HCT116 (cell line): ENCODE results near the gene KRTAP10-9. TPM values are rescaled to one million over a fixed set of nuclear protein-coding genes. Genes with fewer than 3 reads are reported as not detected.

ENCODE experiments used
- ATAC-seq: fragments of 200-7000 bp; cut with Tn5 transposase; 2 replicates; pipeline ENCODE4 v1.9.1; 2020; ENCODE audit warnings: mild to moderate bottlenecking, moderate library complexity
- BruUV-seq: library from RNA; stranded (reverse); fragments of 400-500 nt; replicated peaks from 2 replicates; lab custom pipeline; 2021; lab: Mats Ljungman, UMichigan
- CTCF ChIA-PET: fragments of 300-600 bp; sonication (Branson Sonifier 250); formaldehyde crosslinking; loops from one replicate; lab custom pipeline; 2021; ENCODE audit warnings: antibody characterized with exemption; lab: Charles Lee
- POLR2A ChIA-PET: fragments of 300-600, 350-600 bp; sonication (Branson Sonifier 250); formaldehyde crosslinking; loops from one replicate; lab custom pipeline; 2021; ENCODE audit warnings: antibody characterized with exemption; lab: Charles Lee
- RAD21 ChIA-PET, 2 experiments: fragments of 300-600 bp; sonication (Branson Sonifier 250); formaldehyde crosslinking; loops; one replicate each; lab custom pipeline; 2023; ENCODE audit warnings: low total read pairs in 2 of 2; ENCODE audit not compliant: uncharacterized antibody in 2 of 2, unreplicated experiment in 2 of 2, low non-redundant PET in 1 of 2; lab: Charles Lee
- DNase-seq: peaks from one replicate; pipeline ENCODE4 v3.0.0-alpha.2; 2010; ENCODE audit warnings: low read depth, low spot score
- H2AFZ ChIP-seq: fragments of 200-600 bp; shearing (Covaris generic), sonication (generic); 2 replicates; pipeline ENCODE4 v1.6.1; 2017; ENCODE audit warnings: low read depth, mixed run types, mixed read lengths, antibody characterized with exemption, low read length; ENCODE audit not compliant: poor library complexity, severe bottlenecking
- H3K27ac ChIP-seq: 2 replicates; pipeline ENCODE4 v1.5.1; 2012; ENCODE audit warnings: low read depth, low read length
- H3K27me3 ChIP-seq: fragments of 200-600 bp; sonication (generic); 2 replicates; pipeline ENCODE4 v1.6.1; 2016; ENCODE audit warnings: mixed run types, low read length, mixed read lengths; ENCODE audit not compliant: insufficient read depth
- H3K36me3 ChIP-seq, 2 experiments: fragments of 200-500 bp in 1 of 2; fragments of 200-600 bp in 1 of 2; sonication (Bioruptor generic) in 1 of 2; sonication (generic) in 1 of 2; 2 replicates each; pipeline versions ENCODE4 v1.5.1 to v1.6.1; 2014 to 2016; ENCODE audit warnings: low read length in 2 of 2, inconsistent platforms in 1 of 2, mixed read lengths in 1 of 2, mixed run types in 1 of 2; ENCODE audit not compliant: insufficient read depth in 2 of 2, control insufficient read depth in 1 of 2
- H3K4me1 ChIP-seq, 2 experiments: fragments of 200-600 bp in 1 of 2; sonication (generic) in 1 of 2; 2 replicates each; pipeline versions ENCODE4 v1.5.1 to v1.6.1; 2012 to 2017; ENCODE audit warnings: low read length in 2 of 2, inconsistent platforms in 1 of 2, mild to moderate bottlenecking in 1 of 2, mixed read lengths in 1 of 2, mixed run types in 1 of 2, moderate library complexity in 1 of 2; ENCODE audit not compliant: insufficient read depth in 2 of 2, control insufficient read depth in 1 of 2
- H3K4me2 ChIP-seq: fragments of 200-600 bp; sonication (generic); 2 replicates; pipeline ENCODE4 v1.6.1; 2017; ENCODE audit warnings: mixed run types, low read length, mixed read lengths
- H3K4me3 ChIP-seq, 2 experiments: fragments of 200-600 bp in 1 of 2; sonication (generic) in 1 of 2; replicated peaks in 1 of 2; 2 replicates each; pipeline ENCODE4 v1.5.1; 2011 to 2016; ENCODE audit warnings: low read length in 2 of 2, control low read depth in 1 of 2, low read depth in 1 of 2, mild to moderate bottlenecking in 1 of 2, mixed read lengths in 1 of 2, mixed run types in 1 of 2
- H3K79me2 ChIP-seq: fragments of 200-600 bp; sonication (generic); 2 replicates; pipeline ENCODE4 v1.6.1; 2017; ENCODE audit warnings: mild to moderate bottlenecking, mixed run types, low read length, moderate library complexity, mixed read lengths; ENCODE audit not compliant: insufficient read depth
- H3K9ac ChIP-seq: fragments of 200-600 bp; sonication (generic); 2 replicates; pipeline ENCODE4 v1.6.1; 2016; ENCODE audit warnings: low read length, mixed read lengths
- H3K9me2 ChIP-seq: fragments of 200-600 bp; sonication (generic), shearing (Covaris generic); 2 replicates; pipeline ENCODE4 v1.6.1; 2017; ENCODE audit warnings: mixed run types, mild to moderate bottlenecking, moderate library complexity; ENCODE audit not compliant: insufficient read depth
- H3K9me3 ChIP-seq, 2 experiments: fragments of 200-500 bp in 1 of 2; fragments of 200-600 bp in 1 of 2; sonication (Bioruptor generic) in 1 of 2; sonication (generic) in 1 of 2; 2 replicates each; pipeline ENCODE4 v1.6.1; 2014 to 2017; ENCODE audit warnings: low read length in 2 of 2, mixed read lengths in 2 of 2, inconsistent platforms in 1 of 2, low read depth in 1 of 2, mild to moderate bottlenecking in 1 of 2, mixed run types in 1 of 2, moderate library complexity in 1 of 2; ENCODE audit not compliant: control insufficient read depth in 1 of 2, insufficient read depth in 1 of 2
- H4K20me1 ChIP-seq: fragments of 200-600 bp; sonication (generic), shearing (Covaris generic); 2 replicates; pipeline ENCODE4 v1.6.1; 2017; ENCODE audit warnings: mixed run types, mild to moderate bottlenecking, moderate library complexity; ENCODE audit not compliant: insufficient read depth
- ELF1 ChIP-seq: IDR thresholded peaks from 2 replicates; pipeline ENCODE4 v1.6.1; 2012; ENCODE audit warnings: low read depth, borderline replicate concordance
- EZH2 ChIP-seq: fragments of 200-600 bp; sonication (generic); IDR thresholded peaks from 2 replicates; pipeline ENCODE4 v1.6.1; 2017; ENCODE audit warnings: antibody characterized with exemption, mixed run types
- FOSL1 ChIP-seq: IDR thresholded peaks from 2 replicates; pipeline ENCODE4 v1.6.1; 2012; ENCODE audit warnings: low read depth
- POLR2A ChIP-seq: IDR thresholded peaks from 2 replicates; pipeline ENCODE4 v1.7.0; 2011; ENCODE audit warnings: borderline replicate concordance; ENCODE audit not compliant: insufficient read depth, insufficient read length; ENCODE audit errors: extremely low read depth
- POLR2AphosphoS5 ChIP-seq: IDR thresholded peaks from 2 replicates; pipeline ENCODE4 v1.6.1; 2011; ENCODE audit warnings: mild to moderate bottlenecking, low read depth, low read length, moderate library complexity
- RAD21 ChIP-seq: IDR thresholded peaks from 2 replicates; pipeline ENCODE4 v1.6.1; 2012; ENCODE audit warnings: low read depth, mild to moderate bottlenecking
- SRF ChIP-seq: IDR thresholded peaks from 2 replicates; pipeline ENCODE4 v1.6.1; 2012; ENCODE audit warnings: low read depth
- TCF7L2 ChIP-seq: IDR thresholded peaks from 2 replicates; pipeline ENCODE4 v1.7.0; 2011; ENCODE audit warnings: borderline replicate concordance, inconsistent platforms; ENCODE audit not compliant: insufficient read depth, insufficient read length; ENCODE audit errors: extremely low read depth
- intact Hi-C: fragments of 100-400 bp; cut with micrococcal nuclease; formaldehyde crosslinking; loops from 2 replicates; pipeline ENCODE4 v1.10.0; 2022
- total RNA-seq: library from RNA; stranded (reverse); gene quantifications from one replicate; pipeline ENCODE4 v1.2.1, GENCODE V29; 2021; ENCODE audit not compliant: unreplicated experiment
- TF ChIP-seq, protein P1 (sequence below), 3 experiments: fragments of 200-600 bp in 1 of 3; sonication (generic) in 1 of 3; IDR thresholded peaks in 2 of 3; conservative IDR thresholded peaks in 1 of 3; 2 replicates each; pipeline ENCODE4 v1.5.1; 2012 to 2017; ENCODE audit warnings: low read depth in 2 of 3, low read length in 2 of 3, antibody characterized with exemption in 1 of 3, borderline replicate concordance in 1 of 3, control low read depth in 1 of 3, mild to moderate bottlenecking in 1 of 3, mixed read lengths in 1 of 3, mixed run types in 1 of 3, moderate library complexity in 1 of 3; ENCODE audit not compliant: insufficient read depth in 1 of 3
- TF ChIP-seq, protein P2 (sequence below): IDR thresholded peaks from 2 replicates; pipeline ENCODE4 v1.6.1; 2012

Gene KRTAP10-9
- total RNA-seq, 1 experiment from 2014 or later: not detected

DNA sequence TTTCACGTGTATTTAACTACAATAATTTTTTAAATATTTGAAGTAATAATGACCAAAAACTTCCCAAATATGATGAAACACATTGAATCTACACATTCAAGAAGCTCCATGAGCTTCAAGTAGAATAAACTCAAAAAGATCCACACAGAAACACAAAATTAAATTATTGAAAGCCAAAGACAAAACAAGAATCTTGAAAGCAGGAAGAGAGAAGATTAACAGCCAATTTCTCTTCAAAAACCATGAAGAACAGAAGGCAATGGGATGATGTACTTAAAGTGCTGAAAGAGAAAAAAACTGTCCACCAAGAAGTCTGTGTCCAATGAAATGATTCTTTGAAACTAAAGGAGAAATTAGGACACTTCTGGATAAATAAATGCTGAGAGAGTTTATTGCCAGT is 5.2 kb downstream of the KRTAP10-9 start:
- no peaks in the 10 kb centered on the region for H3K27me3 ChIP-seq
- no TSS peak for BruUV-seq
- no peak overlapping the region for H3K27ac ChIP-seq
- DNase-seq (no peak), ATAC-seq (no peak)
- POLR2A ChIA-PET: no interaction called here
- TF ChIP-seq POLR2A: no peak
- no peaks in the 10 kb centered on the region for H4K20me1 ChIP-seq
- no peak overlapping the region for H3K4me3 ChIP-seq
- H2AFZ ChIP-seq: no peak overlapping the region
- no peaks in the 10 kb centered on the region for H3K9me2 ChIP-seq
- peaks cover 0 to 3% of the 10 kb centered on the region in 2 experiments; a peak in 1 of 4 replicates for H3K9me3 ChIP-seq
- H3K36me3 ChIP-seq: no peaks in the 10 kb centered on the region
- CTCF ChIA-PET: no interaction called here
- H3K4me2 ChIP-seq: no peak overlapping the region
- RAD21 ChIA-PET: no interaction called here
- intact Hi-C loops: no loop called here
- no peaks in the 10 kb centered on the region for H3K4me1 ChIP-seq
- no peaks in the 10 kb centered on the region for H3K79me2 ChIP-seq
- no peak overlapping the region for H3K9ac ChIP-seq

DNA sequence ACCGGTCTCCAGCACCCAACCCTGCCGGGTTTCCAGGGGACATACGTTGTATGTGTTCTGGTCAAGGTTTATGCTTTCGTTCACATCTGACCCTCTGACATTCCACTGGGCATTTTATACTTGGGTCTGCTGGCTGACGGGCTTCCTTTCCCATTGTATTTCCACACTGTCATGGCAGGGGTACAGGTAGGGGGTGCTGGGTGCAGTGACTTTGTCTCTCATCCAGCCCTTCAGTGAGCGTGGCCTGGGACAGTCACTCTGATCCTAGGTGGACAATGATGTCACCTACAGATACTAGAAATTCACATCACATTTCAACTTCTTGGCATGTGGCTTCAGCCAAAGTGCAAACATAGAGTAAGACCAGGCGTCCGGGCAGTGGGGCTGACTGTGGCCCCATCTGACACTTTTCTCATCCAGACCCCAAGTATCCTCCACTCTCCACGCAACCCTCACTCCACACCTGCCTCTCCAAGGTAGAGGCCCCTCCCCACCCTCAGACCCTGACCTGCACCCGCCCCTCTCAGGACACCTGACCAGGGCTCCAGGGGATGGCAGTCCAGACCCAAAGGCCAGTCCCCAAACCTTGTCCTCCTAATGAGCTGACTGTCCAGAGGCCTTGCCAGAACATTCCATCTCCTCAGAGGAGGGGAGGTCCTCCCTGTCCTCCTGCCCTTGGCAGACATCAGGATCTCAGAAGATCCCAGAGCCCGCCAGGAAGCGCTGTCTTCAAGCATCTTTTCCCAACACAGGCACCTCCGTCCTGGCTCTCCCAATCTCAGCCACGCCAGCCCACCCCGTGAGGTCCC is 9.5 kb downstream of the KRTAP10-9 start:
- Histone ChIP-seq H3K4me3 (no peak overlapping the region), H3K79me2 (no peaks in the 10 kb centered on the region), H3K36me3 (no peaks in the 10 kb centered on the region), H3K4me2 (no peak overlapping the region), H2AFZ (no peak overlapping the region), H3K9me2 (no peaks in the 10 kb centered on the region), H3K27ac (no peak overlapping the region), H4K20me1 (no peaks in the 10 kb centered on the region), H3K4me1 (no peaks in the 10 kb centered on the region), H3K9me3 (no peaks in the 10 kb centered on the region), H3K27me3 (peaks cover 6% of the 10 kb centered on the region; the same call in 1 of the 2 replicates), H3K9ac (no peak overlapping the region)
- no peak for DNase-seq
- intact Hi-C loops: no loop called here
- ChIA-PET POLR2A (no interaction called here), CTCF (no interaction called here), RAD21 (no interaction called here)
- ATAC-seq: no peak
- no peak for TF ChIP-seq SRF
- TF ChIP-seq, protein P1, sequence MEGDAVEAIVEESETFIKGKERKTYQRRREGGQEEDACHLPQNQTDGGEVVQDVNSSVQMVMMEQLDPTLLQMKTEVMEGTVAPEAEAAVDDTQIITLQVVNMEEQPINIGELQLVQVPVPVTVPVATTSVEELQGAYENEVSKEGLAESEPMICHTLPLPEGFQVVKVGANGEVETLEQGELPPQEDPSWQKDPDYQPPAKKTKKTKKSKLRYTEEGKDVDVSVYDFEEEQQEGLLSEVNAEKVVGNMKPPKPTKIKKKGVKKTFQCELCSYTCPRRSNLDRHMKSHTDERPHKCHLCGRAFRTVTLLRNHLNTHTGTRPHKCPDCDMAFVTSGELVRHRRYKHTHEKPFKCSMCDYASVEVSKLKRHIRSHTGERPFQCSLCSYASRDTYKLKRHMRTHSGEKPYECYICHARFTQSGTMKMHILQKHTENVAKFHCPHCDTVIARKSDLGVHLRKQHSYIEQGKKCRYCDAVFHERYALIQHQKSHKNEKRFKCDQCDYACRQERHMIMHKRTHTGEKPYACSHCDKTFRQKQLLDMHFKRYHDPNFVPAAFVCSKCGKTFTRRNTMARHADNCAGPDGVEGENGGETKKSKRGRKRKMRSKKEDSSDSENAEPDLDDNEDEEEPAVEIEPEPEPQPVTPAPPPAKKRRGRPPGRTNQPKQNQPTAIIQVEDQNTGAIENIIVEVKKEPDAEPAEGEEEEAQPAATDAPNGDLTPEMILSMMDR (IDR thresholded peaks at IDR 0.05 in 2 of 3, conservative IDR thresholded peaks at IDR 0.05 in 1 of 3; ENCODE audit: borderline replicate concordance in 1 of 3, insufficient read depth in 1 of 3, low read depth in 2 of 3, low read length in 2 of 3): no peak
- TF ChIP-seq ELF1: no peak
- TF ChIP-seq RAD21: no peak
- TF ChIP-seq TCF7L2: no peak
- no peak for TF ChIP-seq FOSL1
- no peak for TF ChIP-seq POLR2AphosphoS5
- TF ChIP-seq EZH2: no peak
- TF ChIP-seq, protein P2, sequence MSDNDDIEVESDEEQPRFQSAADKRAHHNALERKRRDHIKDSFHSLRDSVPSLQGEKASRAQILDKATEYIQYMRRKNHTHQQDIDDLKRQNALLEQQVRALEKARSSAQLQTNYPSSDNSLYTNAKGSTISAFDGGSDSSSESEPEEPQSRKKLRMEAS: no peak
- no TSS peak for BruUV-seq
